MM.1S (cell line): ENCODE data around the gene TMEM259.

Experiments used
- EZH2 ChIP-seq: fragments of 300-600 bp; sonication (generic); optimal IDR thresholded peaks from 2 replicates; pipeline ENCODE3; 2017; ENCODE audit warnings: low read depth, mild to moderate bottlenecking, antibody characterized with exemption, low read length, mixed read lengths
- EZH2phosphoT487 ChIP-seq: fragments of 300-600 bp; sonication (generic); IDR thresholded peaks from 2 replicates; pipeline ENCODE4 v1.6.1; 2018; ENCODE audit warnings: antibody characterized with exemption, low read length
- TF ChIP-seq, protein P1 (sequence below): fragments of 300-600 bp; sonication (generic); IDR thresholded peaks from 2 replicates; pipeline ENCODE4 v1.5.1; 2016; ENCODE audit warnings: antibody characterized with exemption, low read length, mixed read lengths

DNA sequence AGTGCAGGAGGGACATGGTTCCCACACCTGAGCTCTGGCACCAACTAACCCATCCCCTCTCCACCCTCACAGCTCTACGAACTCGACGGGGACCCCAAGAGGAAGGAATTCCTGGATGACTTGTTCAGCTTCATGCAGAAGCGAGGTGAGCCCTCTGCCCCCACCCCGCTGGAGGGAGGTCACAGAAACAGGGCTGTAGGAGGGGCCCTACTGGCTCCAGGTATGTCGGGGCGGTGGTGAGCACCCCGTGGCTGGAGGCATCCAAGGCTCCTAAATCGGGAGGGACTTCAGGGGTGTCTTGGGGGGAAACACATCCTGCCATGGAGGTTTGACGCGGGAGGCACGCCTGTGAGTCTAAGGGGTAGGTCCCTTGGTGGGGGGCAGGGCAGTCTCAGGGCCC is 60.9 kb downstream of the TMEM259 start:
- TF ChIP-seq, protein P1, sequence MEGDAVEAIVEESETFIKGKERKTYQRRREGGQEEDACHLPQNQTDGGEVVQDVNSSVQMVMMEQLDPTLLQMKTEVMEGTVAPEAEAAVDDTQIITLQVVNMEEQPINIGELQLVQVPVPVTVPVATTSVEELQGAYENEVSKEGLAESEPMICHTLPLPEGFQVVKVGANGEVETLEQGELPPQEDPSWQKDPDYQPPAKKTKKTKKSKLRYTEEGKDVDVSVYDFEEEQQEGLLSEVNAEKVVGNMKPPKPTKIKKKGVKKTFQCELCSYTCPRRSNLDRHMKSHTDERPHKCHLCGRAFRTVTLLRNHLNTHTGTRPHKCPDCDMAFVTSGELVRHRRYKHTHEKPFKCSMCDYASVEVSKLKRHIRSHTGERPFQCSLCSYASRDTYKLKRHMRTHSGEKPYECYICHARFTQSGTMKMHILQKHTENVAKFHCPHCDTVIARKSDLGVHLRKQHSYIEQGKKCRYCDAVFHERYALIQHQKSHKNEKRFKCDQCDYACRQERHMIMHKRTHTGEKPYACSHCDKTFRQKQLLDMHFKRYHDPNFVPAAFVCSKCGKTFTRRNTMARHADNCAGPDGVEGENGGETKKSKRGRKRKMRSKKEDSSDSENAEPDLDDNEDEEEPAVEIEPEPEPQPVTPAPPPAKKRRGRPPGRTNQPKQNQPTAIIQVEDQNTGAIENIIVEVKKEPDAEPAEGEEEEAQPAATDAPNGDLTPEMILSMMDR: no peak
- no peak for TF ChIP-seq EZH2
- no peak for TF ChIP-seq EZH2phosphoT487
